Sciatic nerve (tissue), 2 donors: ENCODE measurements around the gene RBM41. TPM values are rescaled to one million over a fixed set of nuclear protein-coding genes. Genes with fewer than 3 reads are reported as not detected.

Experiments used
- ATAC-seq: fragments of 200-7000 bp; cut with Tn5 transposase; one replicate; pipeline ENCODE4 v1.9.1; 2020; ENCODE audit warnings: mild to moderate bottlenecking, moderate library complexity
- DNase-seq: peaks from one replicate; pipeline ENCODE4 v3.0.0-alpha.2; 2020; ENCODE audit warnings: low spot score
- intact Hi-C: fragments of 100-400 bp; cut with DNase I; formaldehyde crosslinking; loops from one replicate; pipeline ENCODE4 v1.14.2; 2022
- total RNA-seq: library from RNA; stranded (reverse); fragmentation: NEBNext Ultra II Directional; extraction: Animal tissue kit (Norgen Biotek cat#: 25700); gene quantifications from one replicate; pipeline ENCODE4 v1.2.1, GENCODE V29; 2021
- donor health status: DM: no; HTN: no; CAD: no.
- donor health status: DM: no; HTN: no; CAD: no.

Gene RBM41
- total RNA-seq, 1 donor from 2014 or later = 22.7 TPM

DNA sequence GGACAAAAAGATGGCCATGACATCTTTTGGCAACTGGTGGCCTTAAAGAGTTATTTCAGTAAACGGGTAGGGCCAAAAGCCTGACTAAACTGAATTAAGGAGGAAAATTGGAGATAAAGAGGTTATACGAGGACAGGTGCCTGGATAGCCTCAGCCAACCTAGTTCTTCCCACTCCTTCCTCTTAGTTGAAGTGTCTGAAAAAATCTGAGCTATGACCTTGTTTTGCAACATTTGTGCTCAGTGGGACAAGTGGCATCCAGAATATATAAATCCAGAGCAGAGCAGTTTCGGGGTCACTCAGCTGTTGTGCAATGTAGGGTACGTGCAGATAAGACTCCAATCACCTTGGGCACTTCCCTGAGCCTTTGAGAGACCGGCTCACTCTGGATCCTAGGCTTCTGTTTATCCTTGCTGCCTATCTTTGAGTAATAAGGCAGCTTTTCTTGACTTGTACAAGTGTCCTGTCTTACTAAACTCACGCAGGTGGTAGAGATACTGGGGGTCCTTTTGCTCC lies 68.4 kb downstream of the RBM41 start:
- intact Hi-C loops = no loop called here
- DNase-seq = no peak
- no peak for ATAC-seq

- no peak for DNase-seq
- no peak for ATAC-seq
- intact Hi-C loops = no loop called here
Observed at GRCh38 chrX:107047622-107048021, 71.0 kb downstream of the RBM41 start.

GRCh38 chrX:107029752-107030151 lies 88.9 kb downstream of the RBM41 start:
- DNase-seq (no peak), ATAC-seq (no peak)
- intact Hi-C loops = no loop called here

DNA sequence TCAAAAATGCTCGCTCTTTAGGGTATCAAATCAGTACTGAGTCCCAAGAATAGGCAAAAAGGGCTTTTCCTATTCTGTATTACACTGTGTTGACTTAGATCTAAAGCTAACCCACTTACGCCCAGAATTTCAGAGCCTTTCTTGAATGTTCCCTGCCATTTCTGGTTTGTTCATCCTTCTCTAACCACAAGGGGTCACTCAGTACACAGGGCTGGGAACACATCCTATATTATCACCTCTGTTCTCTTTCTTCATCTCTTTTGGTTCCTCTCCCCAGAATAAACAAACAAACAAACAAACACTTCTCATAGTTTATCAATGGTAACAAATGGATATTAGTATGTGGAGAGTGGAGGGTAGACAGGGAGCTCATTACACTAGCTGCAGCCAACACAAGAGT lies 93.1 kb downstream of the RBM41 start:
- ATAC-seq = no peak
- no peak for DNase-seq

GRCh38 chrX:107014936-107015335 lies 103.7 kb downstream of the RBM41 start:
- no peak for DNase-seq
- peak; percentile 86 for ATAC-seq
- intact Hi-C loops = no loop called here

More for the DNA sequence above, 93.1 kb downstream of the RBM41 start:
- intact Hi-C loops = no loop called here

Other genes starting within 250 kb of the RBM41 start
- gene RIPPLY1, start 215.5 kb downstream of the RBM41 start, total RNA-seq = 0.40 TPM
- not detected for gene CLDN2, start 198.4 kb downstream of the RBM41 start, total RNA-seq
- gene MORC4, start 118.6 kb downstream of the RBM41 start, total RNA-seq = 17.1 TPM
- 0.62 TPM for gene NUP62CL, start 87.6 kb upstream of the RBM41 start, total RNA-seq
- gene DNAAF6, start 87.8 kb upstream of the RBM41 start, total RNA-seq = not detected